Loucy (cell line): ENCODE results near the gene HACD3.

Source experiments
- H2AFZ ChIP-seq: fragments of 200-600 bp; sonication (generic); 2 replicates; pipeline ENCODE4 v1.6.0; 2016; ENCODE audit warnings: antibody characterized with exemption, mild to moderate bottlenecking, low read length, moderate library complexity
- H3F3A ChIP-seq: fragments of 200-600 bp; 2 replicates; pipeline ENCODE4 v1.6.0; 2016; ENCODE audit warnings: antibody characterized with exemption, low read depth, mild to moderate bottlenecking
- H3K27me3 ChIP-seq: fragments of 200-600 bp; sonication (generic); 2 replicates; pipeline ENCODE4 v1.6.1; 2014; ENCODE audit warnings: low read length, mild to moderate bottlenecking; ENCODE audit not compliant: insufficient read depth, poor library complexity, severe bottlenecking
- H3K36me3 ChIP-seq: fragments of 200-600 bp; sonication (generic); 2 replicates; pipeline ENCODE4 v1.6.1; 2016; ENCODE audit warnings: low read length; ENCODE audit not compliant: insufficient read depth
- H3K4me1 ChIP-seq: fragments of 200-600 bp; sonication (generic); 2 replicates; pipeline ENCODE4 v1.5.1; 2014; ENCODE audit warnings: low read length, mild to moderate bottlenecking; ENCODE audit not compliant: insufficient read depth, poor library complexity, severe bottlenecking
- H3K4me2 ChIP-seq: fragments of 200-600 bp; sonication (generic); 2 replicates; pipeline ENCODE4 v1.6.0; 2014; ENCODE audit warnings: antibody characterized with exemption, low read length, low read depth, mild to moderate bottlenecking; ENCODE audit not compliant: poor library complexity, severe bottlenecking
- H3K4me3 ChIP-seq: fragments of 200-600 bp; sonication (generic); 2 replicates; pipeline ENCODE4 v1.5.1; 2014; ENCODE audit warnings: low read length, mild to moderate bottlenecking, mixed read lengths; ENCODE audit not compliant: poor library complexity, severe bottlenecking
- H3K79me2 ChIP-seq: fragments of 200-600 bp; sonication (generic); 2 replicates; pipeline ENCODE4 v1.6.1; 2014; ENCODE audit warnings: low read length; ENCODE audit not compliant: insufficient read depth
- H3K9ac ChIP-seq: fragments of 200-600 bp; sonication (generic); 2 replicates; pipeline ENCODE4 v1.6.0; 2014; ENCODE audit warnings: mild to moderate bottlenecking, low read depth, low read length, moderate library complexity; ENCODE audit not compliant: poor library complexity, severe bottlenecking
- H3K9me2 ChIP-seq: fragments of 200-600 bp; sonication (generic); replicated peaks from 2 replicates; pipeline ENCODE4 v1.6.1; 2016; ENCODE audit warnings: low read depth, low read length, mixed read lengths
- H3K9me3 ChIP-seq: fragments of 200-600 bp; sonication (generic); 2 replicates; pipeline ENCODE4 v1.6.1; 2014; ENCODE audit warnings: mild to moderate bottlenecking, antibody characterized with exemption, low read length, low read depth; ENCODE audit not compliant: insufficient read depth
- H4K20me1 ChIP-seq: fragments of 200-600 bp; sonication (generic); 2 replicates; pipeline ENCODE4 v1.6.0; 2014; ENCODE audit warnings: antibody characterized with exemption, low read length, mild to moderate bottlenecking; ENCODE audit not compliant: insufficient read depth, poor library complexity, severe bottlenecking
- EZH2phosphoT487 ChIP-seq: fragments of 200-600 bp; IDR thresholded peaks from 2 replicates; pipeline ENCODE4 v1.6.1; 2018; ENCODE audit warnings: antibody characterized with exemption, mild to moderate bottlenecking, moderate library complexity, borderline replicate concordance
- TF ChIP-seq, protein P1 (sequence below): fragments of 200-600 bp; sonication (generic); conservative IDR thresholded peaks from 2 replicates; pipeline ENCODE4 v1.5.1; 2014; ENCODE audit warnings: mild to moderate bottlenecking, antibody characterized with exemption, low read length

HACD3 gene

GRCh38 chr15:65623103-65623502 is 92.8 kb downstream of the HACD3 start:
- Histone ChIP-seq H3K9me2 (no peaks in the 10 kb centered on the region), H3K79me2 (no peaks in the 10 kb centered on the region), H3K4me2 (no peak overlapping the region), H3K36me3 (peaks cover 9% of the 10 kb centered on the region; the same call in 1 of the 2 replicates), H3K4me3 (no peak overlapping the region), H2AFZ (no peak overlapping the region), H3K4me1 (peaks cover 12% of the 10 kb centered on the region), H3K27me3 (no peaks in the 10 kb centered on the region), H3F3A (no peaks in the 10 kb centered on the region), H3K9me3 (no peaks in the 10 kb centered on the region), H3K9ac (no peak overlapping the region), H4K20me1 (no peaks in the 10 kb centered on the region)
- TF ChIP-seq, protein P1, sequence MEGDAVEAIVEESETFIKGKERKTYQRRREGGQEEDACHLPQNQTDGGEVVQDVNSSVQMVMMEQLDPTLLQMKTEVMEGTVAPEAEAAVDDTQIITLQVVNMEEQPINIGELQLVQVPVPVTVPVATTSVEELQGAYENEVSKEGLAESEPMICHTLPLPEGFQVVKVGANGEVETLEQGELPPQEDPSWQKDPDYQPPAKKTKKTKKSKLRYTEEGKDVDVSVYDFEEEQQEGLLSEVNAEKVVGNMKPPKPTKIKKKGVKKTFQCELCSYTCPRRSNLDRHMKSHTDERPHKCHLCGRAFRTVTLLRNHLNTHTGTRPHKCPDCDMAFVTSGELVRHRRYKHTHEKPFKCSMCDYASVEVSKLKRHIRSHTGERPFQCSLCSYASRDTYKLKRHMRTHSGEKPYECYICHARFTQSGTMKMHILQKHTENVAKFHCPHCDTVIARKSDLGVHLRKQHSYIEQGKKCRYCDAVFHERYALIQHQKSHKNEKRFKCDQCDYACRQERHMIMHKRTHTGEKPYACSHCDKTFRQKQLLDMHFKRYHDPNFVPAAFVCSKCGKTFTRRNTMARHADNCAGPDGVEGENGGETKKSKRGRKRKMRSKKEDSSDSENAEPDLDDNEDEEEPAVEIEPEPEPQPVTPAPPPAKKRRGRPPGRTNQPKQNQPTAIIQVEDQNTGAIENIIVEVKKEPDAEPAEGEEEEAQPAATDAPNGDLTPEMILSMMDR, result no peak
- TF ChIP-seq EZH2phosphoT487, result no peak

DNA sequence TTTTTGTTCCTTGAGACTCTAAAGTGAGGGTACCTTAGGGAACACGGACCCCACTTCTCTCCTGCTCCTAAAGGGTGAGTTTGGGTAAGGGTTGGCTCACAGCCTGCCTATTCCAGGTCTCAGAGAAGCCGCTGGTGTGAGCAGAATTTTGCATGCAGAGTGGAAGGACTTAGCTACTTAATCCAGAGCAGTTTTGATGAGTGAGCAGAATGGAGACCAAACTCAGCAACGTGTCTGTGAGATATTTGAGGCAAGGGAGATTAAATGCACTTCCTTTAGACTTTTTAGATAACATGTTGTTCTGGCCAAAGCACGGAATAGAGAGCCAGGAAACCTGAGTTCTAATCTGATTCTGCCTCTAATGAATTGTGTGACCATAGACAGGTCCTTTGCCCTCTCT is 96.6 kb downstream of the HACD3 start:
- H3K4me1 ChIP-seq, result no peaks in the 10 kb centered on the region

More for the DNA sequence above, 96.6 kb downstream of the HACD3 start:
- Histone ChIP-seq H3K9me2 (no peaks in the 10 kb centered on the region), H3K4me3 (no peak overlapping the region), H3K9me3 (no peaks in the 10 kb centered on the region), H4K20me1 (no peaks in the 10 kb centered on the region), H3F3A (no peaks in the 10 kb centered on the region), H3K9ac (no peak overlapping the region), H2AFZ (no peak overlapping the region), H3K27me3 (no peaks in the 10 kb centered on the region), H3K36me3 (peaks cover 9% of the 10 kb centered on the region; the same call in 1 of the 2 replicates), H3K79me2 (no peaks in the 10 kb centered on the region), H3K4me2 (no peak overlapping the region)
- no peak for TF ChIP-seq EZH2phosphoT487
